K562 (cell line): Measurements from ENCODE around the gene PARD3B. TPM values are rescaled to one million over a fixed set of nuclear protein-coding genes. Genes with fewer than 3 reads are reported as not detected.
A peak's percentile ranks its signal among the peaks of the same experiment; 100 is the strongest.

Experiments used
- ARHGAP35 ChIP-seq: fragments of 450-650 bp; IDR thresholded peaks from 2 replicates; pipeline ENCODE4 v1.6.1; 2018; ENCODE audit not compliant: partially characterized antibody
- CREB5 ChIP-seq: fragments of 250-450 bp; sonication (Bioruptor Pico); IDR thresholded peaks from 2 replicates; pipeline ENCODE4 v1.5.0; 2020; ENCODE audit warnings: mild to moderate bottlenecking
- HBP1 ChIP-seq: fragments of 450-650 bp; formaldehyde crosslinking; IDR thresholded peaks from 2 replicates; pipeline ENCODE4 v1.4.0; 2022; ENCODE audit warnings: missing genetic modification characterization
- HES1 ChIP-seq: fragments of 450-650 bp; IDR thresholded peaks from 2 replicates; pipeline ENCODE4 v1.6.1; 2016; ENCODE audit warnings: low read depth, mild to moderate bottlenecking, moderate library complexity
- KHSRP ChIP-seq: fragments of 450-650 bp; IDR thresholded peaks from 2 replicates; pipeline ENCODE4 v1.6.1; 2017
- KLF16 ChIP-seq: IDR thresholded peaks from 2 replicates; pipeline ENCODE4 v1.6.1; 2016; ENCODE audit warnings: antibody characterized with exemption
- KLF6 ChIP-seq: fragments of 250-450 bp; sonication (Bioruptor Pico); IDR thresholded peaks from 2 replicates; pipeline ENCODE4 v1.4.0; 2020; ENCODE audit warnings: mild to moderate bottlenecking, moderate library complexity, borderline replicate concordance
- LEF1 ChIP-seq: fragments of 450-650 bp; IDR thresholded peaks from 2 replicates; pipeline ENCODE4 v1.6.1; 2016; ENCODE audit warnings: mild to moderate bottlenecking
- MAZ ChIP-seq, 2 experiments: fragments of 450-650 bp in 1 of 2; sonication (generic) in 1 of 2; formaldehyde crosslinking; IDR thresholded peaks in 1 of 2; conservative IDR thresholded peaks in 1 of 2; 2 replicates each; pipeline versions ENCODE4 v1.4.0 to v1.5.0; 2020; ENCODE audit warnings: mild to moderate bottlenecking in 1 of 2, missing genetic modification reagents in 1 of 2
- MBD2 ChIP-seq: sonication (generic); IDR thresholded peaks from 2 replicates; pipeline ENCODE4 v1.6.1; 2016; ENCODE audit warnings: low read depth, borderline replicate concordance
- MTA1 ChIP-seq: fragments of 450-650 bp; IDR thresholded peaks from 2 replicates; pipeline ENCODE4 v1.6.1; 2017; ENCODE audit warnings: borderline replicate concordance
- NFRKB ChIP-seq: fragments of 450-650 bp; IDR thresholded peaks from 2 replicates; pipeline ENCODE4 v1.6.1; 2016; ENCODE audit warnings: low read depth
- RBM15 ChIP-seq: fragments of 200-400 bp; formaldehyde crosslinking; IDR thresholded peaks from 2 replicates; pipeline ENCODE4 v1.6.1; 2018; ENCODE audit warnings: mild to moderate bottlenecking, low read length, moderate library complexity; ENCODE audit not compliant: insufficient read depth
- STAT5A ChIP-seq: IDR thresholded peaks from 2 replicates; pipeline ENCODE4 v1.6.1; 2012; ENCODE audit warnings: low read length, inconsistent platforms, borderline replicate concordance
- TAF1 ChIP-seq: IDR thresholded peaks from 2 replicates; pipeline ENCODE4 v1.6.1; 2011; ENCODE audit warnings: mild to moderate bottlenecking, low read length, moderate library complexity; ENCODE audit not compliant: insufficient read depth, control insufficient read depth, severe bottlenecking; ENCODE audit errors: extremely low read depth
- TCF3 ChIP-seq: sonication (generic); formaldehyde crosslinking; IDR thresholded peaks from 2 replicates; pipeline ENCODE4 v1.4.0; 2020; ENCODE audit warnings: mild to moderate bottlenecking, missing genetic modification reagents
- ZC3H8 ChIP-seq: fragments of 450-650 bp; IDR thresholded peaks from 2 replicates; pipeline ENCODE4 v1.6.1; 2017
- ZNF121 ChIP-seq: sonication (generic); formaldehyde crosslinking; conservative IDR thresholded peaks from 2 replicates; pipeline ENCODE4 v1.8.0; 2022; ENCODE audit warnings: missing genetic modification reagents
- ZNF263 ChIP-seq: sonication (generic); formaldehyde crosslinking; IDR thresholded peaks from 2 replicates; pipeline ENCODE4 v1.8.0; 2022; ENCODE audit warnings: mild to moderate bottlenecking, missing genetic modification reagents, borderline replicate concordance
- ZNF354B ChIP-seq: fragments of 250-450 bp; sonication (Bioruptor Pico); IDR thresholded peaks from 2 replicates; pipeline ENCODE4 v1.4.0; 2020
- ZNF511 ChIP-seq: sonication (generic); formaldehyde crosslinking; IDR thresholded peaks from 2 replicates; pipeline ENCODE4 v1.8.0; 2022; ENCODE audit warnings: mild to moderate bottlenecking, missing genetic modification reagents
- ZNF57 ChIP-seq: fragments of 450-650 bp; formaldehyde crosslinking; IDR thresholded peaks from 2 replicates; pipeline ENCODE4 v1.4.0; 2020; ENCODE audit warnings: mild to moderate bottlenecking, moderate library complexity
- ZNF592 ChIP-seq: fragments of 450-650 bp; IDR thresholded peaks from 2 replicates; pipeline ENCODE4 v1.6.1; 2017; ENCODE audit warnings: antibody characterized with exemption, mild to moderate bottlenecking
- ZNF780A ChIP-seq: fragments of 250-450 bp; sonication (Bioruptor Pico); IDR thresholded peaks from 2 replicates; pipeline ENCODE4 v1.5.0; 2021; ENCODE audit warnings: mild to moderate bottlenecking
- polyA plus RNA-seq, 8 experiments: library from polyadenylated mRNA; depleted of rRNA in 4 of 8; stranded (reverse) in 5 of 8; unstranded in 3 of 8; fragments of >200 nt; fragmentation: Nextera tagmentation in 2 of 8; fragmentation: Illumina TruSeq in 1 of 8; extraction: Ambion mirVana in 2 of 8; extraction: Trizol in 1 of 8; gene quantifications; 2 replicates each; pipeline versions ENCODE4 v1.2.1 to v1.2.3, GENCODE V29; 2011 to 2014; ENCODE audit warnings: inconsistent platforms in 1 of 8, missing spikeins in 1 of 8
- total RNA-seq, 7 experiments: library from RNA; depleted of rRNA in 6 of 7; stranded (reverse); fragments of >200 nt in 6 of 7; fragmentation: Illumina TruSeq in 2 of 7; extraction: Trizol in 2 of 7; gene quantifications; 2 replicates each; pipeline versions ENCODE4 v1.2.1 to v1.2.3, GENCODE V29; 2011 to 2021; ENCODE audit warnings: low replicate concordance in 1 of 7

PARD3B gene
- total and polyA plus RNA-seq, 9 of the 15 experiments (the other 6 are each of a cell fraction or from before 2014, with no cell fraction given) = 0.15 to 3.0 (median 1.1) TPM

- no peak for TF ChIP-seq CREB5 (CRISPR knock-in tag)
- no peak for TF ChIP-seq ZNF780A (CRISPR knock-in tag)
- TF ChIP-seq KHSRP = no peak
- 0 out of 2 replicates have a peak, but pooled peaks have one; percentile 25 for TF ChIP-seq STAT5A
- TF ChIP-seq MAZ (CRISPR knock-in tag; conservative IDR thresholded peaks at IDR 0.05 in 1 of 2, IDR thresholded peaks at IDR 0.05 in 1 of 2) = no peak
- TF ChIP-seq KLF6 = no peak
- no peak for TF ChIP-seq ZNF354B
- TF ChIP-seq MTA1 = no peak
- no peak for TF ChIP-seq ZNF57 (CRISPR knock-in tag)
- TF ChIP-seq RBM15 = no peak
- TF ChIP-seq LEF1 = no peak
- TF ChIP-seq ZNF263 (CRISPR knock-in tag) = no peak
- no peak for TF ChIP-seq ZNF592
- TF ChIP-seq HBP1 (CRISPR knock-in tag) = no peak
- TF ChIP-seq ARHGAP35 = no peak
- no peak for TF ChIP-seq TAF1
- peak; percentile 67; the same call in 1 of the 2 replicates for TF ChIP-seq KLF16
- TF ChIP-seq NFRKB = no peak
- TF ChIP-seq ZNF121 (CRISPR knock-in tag) = no peak
- no peak for TF ChIP-seq MBD2
- peak; percentile 63 for TF ChIP-seq TCF3
- no peak for TF ChIP-seq ZC3H8
- TF ChIP-seq HES1 = peak; percentile 53; the same call in 1 of the 2 replicates
- no peak for TF ChIP-seq ZNF511
Measured at GRCh38 chr2:205612636-205613035, 1067.4 kb downstream of the PARD3B start (continued).
